ENCODE results near the gene UBE2D2.
"Not testable (repeated sequence)": the region's sequence is repeated elsewhere in the genome, so short reads cannot be mapped to it uniquely, and the experiment has no call there.

UBE2D2 gene

DNA sequence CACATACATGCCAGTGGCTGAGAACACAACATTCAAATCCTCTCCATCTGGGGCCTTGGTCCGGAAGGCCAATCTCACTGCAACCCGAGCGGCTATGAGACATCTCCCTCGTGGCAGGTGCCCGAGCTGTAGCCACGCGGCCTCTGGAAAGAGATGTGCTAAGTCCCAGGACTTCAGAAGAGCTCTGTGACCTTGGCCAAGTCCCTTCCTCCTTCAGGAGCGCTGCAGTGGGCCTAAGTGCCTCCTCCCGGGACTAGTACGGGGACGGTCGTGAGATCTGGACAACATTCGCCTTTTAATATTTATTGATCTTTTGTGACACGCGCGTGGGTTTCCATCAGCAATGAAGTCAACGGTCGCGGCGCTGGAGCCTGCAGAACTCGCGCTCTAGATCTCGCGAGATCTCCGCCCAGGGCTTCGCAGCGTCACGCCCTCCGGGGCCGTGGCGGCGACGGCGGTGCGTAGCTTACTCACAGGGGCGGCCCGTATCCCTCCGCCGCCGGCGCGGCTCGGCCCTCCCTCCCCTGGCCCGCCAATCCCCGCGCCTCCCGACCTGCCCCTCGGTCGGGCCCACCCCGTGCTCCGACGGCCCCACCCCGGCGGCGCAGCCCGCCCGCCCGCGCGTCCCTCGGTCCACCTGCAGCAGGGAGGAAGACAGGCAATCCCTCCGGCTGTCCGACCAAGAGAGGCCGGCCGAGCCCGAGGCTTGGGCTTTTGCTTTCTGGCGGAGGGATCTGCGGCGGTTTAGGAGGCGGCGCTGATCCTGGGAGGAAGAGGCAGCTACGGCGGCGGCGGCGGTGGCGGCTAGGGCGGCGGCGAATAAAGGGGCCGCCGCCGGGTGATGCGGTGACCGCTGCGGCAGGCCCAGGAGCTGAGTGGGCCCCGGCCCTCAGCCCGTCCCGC lies at the start of gene UBE2D2:
Gene UBE2D2, plus strand, starts transcription at position 588 of the 903 bp plus-strand sequence. CDS start 453 bp downstream, outside the sequence.
- peak; percentile 86 for DNase-seq

DNA sequence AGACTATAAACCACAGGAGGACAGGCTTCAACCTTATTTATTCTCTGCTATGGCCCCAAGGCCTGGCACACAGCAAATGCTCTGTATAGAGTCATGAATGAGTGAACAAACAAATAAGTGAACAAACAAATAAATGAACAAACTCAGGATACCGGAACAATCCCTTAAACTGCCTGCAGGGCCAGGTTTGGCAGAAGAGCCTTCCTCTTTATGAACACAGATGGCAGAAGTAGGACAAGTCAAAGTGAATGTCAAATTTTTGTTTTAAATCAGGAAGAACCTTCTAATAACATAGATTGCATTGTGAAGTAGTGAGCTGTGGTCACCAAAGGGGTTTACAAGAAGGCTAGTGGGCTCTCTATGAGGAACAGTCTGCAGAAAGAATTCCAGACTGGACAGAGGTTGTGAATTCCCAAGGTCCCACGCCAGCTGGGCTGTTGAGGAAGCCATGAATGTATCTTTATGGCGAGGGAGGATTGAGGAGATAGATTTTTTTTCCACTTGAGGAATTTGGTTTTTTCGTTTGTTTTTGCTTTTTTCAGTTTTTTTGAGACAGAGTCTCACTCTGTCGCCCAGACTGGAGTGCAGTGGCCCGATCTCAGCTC lies 48.3 kb upstream of the UBE2D2 start:
- DNase-seq, result no peak

DNA sequence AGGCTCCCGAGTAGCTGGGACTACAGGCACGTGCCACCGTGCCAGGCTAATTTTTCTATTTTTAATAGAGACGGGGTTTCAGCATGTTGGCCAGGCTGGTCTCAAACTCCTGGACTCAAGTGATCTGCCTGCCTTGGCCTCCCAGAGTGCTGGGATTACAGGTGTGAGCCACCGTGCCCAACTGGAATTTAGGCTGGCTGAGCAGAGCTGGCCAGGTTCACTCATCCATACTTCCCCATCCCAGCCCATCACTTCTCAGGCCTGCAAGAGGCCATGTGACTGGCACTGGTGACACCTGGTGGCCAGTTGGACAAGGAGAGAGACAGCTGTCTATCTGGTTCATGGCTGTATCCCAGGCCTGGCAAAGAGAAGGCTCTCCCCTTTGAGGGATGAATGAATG lies 47.7 kb upstream of the UBE2D2 start:
- DNase-seq, result peak; percentile 58

DNA sequence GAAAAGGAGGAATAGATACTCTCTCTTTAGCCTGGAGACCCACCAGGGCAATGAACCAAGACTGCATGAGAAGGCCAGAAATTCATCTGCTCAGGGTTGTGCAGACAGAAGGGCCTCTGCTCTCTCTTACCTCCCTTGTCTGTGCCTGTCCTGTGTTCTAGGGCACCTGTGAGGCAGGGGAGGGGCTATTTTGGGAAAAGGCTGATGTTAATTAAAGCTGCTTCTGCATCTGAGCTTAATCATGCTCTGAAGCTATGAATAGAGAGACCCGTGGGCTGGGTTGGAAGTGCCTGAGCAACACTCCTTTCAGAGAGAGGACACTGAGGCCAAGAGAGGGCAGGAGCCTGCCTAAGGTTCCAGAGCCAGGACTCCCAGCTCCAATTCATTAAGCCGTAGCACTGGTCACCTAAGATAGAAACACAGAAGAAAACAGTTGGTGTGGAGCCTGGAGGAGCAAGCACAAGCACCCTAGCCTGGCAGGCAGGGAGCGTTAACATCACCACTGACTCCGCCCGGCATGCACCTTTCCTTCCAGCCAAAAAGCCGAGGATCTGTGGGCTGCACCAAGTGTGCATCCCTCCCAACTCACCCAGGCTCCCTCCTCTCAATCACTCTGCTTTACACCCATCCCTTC lies 47.2 kb upstream of the UBE2D2 start:
- no peak for DNase-seq

DNA sequence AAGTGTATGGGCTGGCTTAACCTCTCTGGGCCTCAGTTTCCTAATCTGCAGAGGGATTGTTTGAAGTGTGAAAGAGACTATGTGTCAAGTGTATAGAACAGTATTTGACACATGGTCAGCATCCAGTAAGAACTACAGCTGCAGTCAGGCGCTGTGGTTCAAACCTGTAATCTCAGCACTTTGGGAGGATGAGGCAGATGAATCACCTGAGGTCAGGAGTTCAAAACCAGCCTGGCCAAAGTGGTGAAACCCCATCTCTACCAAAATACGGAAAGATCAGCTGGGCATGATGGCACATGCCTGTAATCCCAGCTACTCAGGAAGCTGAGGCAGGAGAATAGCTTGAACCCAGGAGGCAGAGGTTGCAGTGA lies 46.7 kb upstream of the UBE2D2 start:
- DNase-seq, result no peak

DNA sequence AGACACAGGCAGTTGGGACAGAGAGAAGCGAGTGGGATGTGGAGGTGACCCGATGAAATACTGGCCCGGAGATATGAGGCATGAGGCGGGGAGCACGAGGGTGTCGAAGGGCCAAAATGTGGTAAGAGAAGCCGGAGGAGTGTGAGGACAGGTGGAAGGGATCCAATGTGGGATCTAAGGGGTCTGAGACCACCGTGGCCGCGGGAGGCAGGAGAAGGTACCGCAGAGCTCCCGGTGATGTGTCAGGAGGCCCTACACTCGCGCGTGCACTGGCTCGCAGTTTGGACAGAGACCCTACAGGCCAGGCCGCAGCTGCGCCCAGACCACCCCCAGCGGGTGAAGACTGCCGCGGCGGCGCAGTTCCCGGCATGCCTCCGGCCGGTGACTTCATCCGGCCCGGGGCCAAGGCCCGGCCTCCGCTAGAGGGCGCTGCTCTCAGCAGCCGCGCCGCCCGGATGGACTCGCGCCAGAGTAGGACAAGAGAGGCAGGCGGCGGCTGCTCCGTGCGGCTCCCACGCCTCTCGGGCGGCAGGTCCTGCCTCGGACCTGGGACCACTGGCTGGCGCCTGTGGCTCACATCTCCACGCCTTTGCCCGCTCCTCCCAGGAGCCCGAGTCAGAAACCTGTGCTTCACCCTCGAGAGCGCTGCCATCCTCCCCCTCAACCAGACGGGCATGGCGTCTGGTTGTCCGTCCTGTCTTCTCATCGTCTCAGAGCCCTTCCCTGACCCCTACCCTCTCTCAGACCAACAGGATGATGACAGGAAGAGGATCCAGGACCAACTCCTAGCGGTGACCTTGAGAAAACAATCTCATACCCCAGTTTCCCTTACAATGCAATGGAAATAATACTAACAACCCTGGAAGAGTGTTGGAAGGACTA lies 43.2 kb upstream of the UBE2D2 start:
- DNase-seq, result peak; percentile 32

DNA sequence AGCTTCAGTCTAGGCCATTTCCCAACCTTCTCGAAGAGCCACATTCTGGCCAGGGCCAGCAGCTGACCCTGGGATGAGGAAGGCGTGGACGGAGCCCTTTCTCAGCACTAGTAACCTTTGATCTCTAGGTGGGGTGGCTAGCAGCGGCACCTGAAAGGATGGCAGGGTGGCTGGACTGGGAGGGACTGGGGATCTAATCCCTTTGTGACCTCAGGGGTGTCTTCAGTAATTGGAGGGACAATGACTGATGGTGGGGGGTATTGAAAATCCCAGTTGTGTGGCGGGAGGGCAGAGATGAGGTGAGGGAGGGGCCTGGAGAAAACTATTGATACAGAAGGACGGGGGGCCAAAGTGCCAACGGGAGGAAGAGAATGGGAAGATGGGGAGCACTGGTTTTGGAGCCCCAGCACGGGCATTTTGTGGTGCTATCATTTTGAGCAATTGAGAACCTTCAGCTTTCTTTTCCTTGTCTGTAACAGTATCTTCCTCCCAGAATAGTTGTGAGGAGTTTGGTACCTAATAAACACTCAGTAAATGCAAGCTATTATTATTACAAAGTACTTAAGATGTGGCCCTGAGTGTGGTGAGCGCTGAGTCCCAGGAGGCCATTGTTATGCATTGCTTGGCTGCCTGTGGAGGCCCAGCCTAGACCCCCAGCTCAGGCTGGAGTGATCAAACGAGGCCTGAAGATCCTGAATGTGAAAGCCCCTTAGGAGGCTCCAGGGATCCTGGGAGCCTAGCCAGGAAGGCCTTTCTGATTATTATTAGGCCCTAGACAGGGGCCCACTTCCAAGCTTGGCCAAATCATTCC lies 37.3 kb upstream of the UBE2D2 start:
- no peak for DNase-seq

DNA sequence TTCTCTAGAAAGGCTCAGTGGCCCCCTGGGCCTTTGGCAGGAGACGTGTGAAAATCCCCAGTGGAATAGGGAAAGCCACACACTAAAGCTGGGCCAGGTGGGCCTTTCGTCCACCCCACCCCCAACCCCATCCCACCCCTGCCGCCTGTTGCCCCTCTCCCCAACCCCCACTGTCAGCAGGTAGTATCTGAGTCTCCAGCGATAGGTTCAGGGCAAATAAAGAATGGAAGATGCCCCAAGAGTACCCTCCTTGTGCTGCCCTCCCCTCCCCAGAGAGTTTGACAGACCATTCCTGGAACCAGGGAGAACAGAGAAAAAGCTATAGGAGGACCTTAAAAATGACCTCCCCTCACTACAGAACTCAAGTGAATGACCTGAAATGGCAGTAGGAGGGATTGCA lies 36.7 kb upstream of the UBE2D2 start:
- no peak for DNase-seq

DNA sequence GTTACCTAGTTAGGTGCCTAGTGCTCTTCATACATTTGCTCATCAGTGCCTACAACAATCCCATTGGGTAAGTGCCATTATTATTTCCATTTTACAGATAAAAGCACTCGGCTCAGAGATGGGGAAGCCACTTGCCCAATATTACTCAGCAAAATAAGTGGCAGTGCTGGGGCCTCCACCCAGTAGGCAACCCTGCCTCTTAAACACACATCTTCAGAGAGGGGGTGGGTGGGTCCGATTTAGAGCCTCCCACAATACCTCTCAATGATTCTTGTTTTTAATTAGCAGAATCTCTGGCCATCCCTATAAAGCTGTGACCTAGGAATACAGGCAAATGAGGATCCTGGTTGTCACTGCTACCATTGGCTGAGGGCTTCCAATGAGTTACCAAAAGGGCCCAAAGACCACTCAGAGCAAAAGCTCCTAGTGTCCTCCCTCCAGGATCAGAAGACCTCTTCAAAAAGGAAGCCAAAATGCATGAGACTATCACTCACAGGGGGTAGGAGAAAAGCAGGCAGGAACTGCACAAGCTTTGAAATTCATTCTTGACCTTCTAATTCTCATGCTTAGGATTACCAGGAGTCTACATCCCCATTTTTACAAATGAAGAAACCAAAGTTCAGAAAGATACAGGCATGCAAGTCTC lies 36.1 kb upstream of the UBE2D2 start:
- DNase-seq, result no peak

DNA sequence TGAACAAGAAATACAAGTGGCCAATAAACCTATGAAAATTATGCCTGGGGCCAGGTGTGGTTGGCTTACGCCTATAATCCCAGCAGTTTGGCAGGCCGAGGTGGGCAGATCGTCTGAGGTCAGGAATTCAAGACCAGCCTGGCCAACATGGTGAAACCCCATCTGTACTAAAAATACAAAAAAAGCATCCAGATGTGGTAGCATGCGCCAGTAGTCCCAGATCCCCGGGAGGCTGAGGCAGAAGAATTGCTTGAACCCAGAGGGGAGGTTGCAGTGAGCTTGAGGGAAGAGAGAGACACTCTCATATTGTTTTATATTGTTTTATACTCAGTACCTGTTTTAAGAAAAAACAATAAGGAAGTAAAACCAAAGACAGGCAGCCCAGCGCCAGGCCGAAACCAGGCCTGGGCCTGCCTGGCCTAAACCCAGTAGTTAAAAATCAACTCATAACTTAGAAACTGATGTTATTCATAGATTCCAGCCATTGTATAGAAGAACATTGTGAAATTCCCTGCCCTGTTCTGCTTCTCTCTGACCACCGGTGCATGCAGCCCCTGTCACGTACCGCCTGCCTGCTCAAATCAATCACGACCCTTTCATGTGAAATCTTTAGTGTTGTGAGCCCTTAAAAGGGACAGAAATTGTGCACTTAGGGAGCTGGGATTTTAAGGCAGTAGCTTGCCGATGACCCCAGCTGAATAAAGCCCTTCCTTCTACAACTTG lies 35.4 kb upstream of the UBE2D2 start:
- not testable (repeated sequence) for DNase-seq

DNA sequence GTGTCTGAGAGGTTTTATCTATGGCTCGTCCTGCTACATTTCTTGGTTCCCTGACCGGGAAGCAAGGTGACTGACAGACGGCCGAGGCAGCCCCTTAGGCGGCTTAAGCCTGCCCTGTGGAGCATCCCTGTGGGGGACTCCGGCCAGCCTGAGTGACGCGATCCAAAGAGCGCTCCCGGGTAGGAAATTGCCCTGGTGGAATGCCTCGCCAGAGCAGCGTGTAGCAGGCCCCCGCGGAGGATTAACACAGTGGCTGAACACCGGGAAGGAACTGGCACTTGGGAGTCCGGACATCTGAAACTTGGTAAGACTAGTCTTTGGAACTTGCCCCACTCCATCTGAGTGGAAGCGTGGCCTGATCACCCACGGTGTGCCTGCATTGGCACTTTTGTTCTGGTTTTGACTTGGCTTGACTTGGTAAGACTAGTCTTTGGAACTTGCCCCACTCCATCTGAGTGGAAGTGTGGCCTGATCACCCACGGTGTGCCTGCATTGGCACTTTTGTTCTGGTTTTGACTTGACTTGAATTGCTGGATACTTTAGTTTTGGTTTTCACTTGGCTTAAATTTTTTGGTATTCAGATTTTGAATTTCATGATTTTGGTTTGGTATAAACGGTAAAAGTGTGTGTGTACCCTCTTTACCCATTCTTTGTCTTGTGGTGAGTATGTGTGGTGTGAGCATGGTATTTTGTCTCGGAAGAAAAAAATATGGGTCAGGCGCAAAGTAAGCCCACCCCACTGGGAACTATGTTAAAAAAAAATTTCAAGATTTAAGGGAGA lies 34.6 kb upstream of the UBE2D2 start:
- not testable (repeated sequence) for DNase-seq

DNA sequence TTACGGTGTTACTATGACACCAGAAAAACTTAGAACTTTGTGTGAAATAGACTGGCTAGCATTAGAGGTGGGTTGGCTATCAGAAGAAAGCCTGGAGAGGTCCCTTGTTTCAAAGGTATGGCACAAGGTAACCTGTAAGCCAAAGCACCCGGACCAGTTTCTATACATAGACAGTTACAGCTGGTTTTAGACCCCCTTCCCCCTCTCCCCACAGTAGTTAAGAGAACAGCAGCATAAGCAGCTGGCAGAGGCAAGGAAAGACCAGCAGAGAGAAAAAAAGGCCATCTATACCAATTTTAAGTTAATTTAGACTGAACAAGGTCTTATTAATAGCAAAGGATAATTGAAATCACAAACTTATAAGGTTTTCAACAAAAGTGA lies 34.1 kb upstream of the UBE2D2 start:
- DNase-seq, result not testable (repeated sequence)

DNA sequence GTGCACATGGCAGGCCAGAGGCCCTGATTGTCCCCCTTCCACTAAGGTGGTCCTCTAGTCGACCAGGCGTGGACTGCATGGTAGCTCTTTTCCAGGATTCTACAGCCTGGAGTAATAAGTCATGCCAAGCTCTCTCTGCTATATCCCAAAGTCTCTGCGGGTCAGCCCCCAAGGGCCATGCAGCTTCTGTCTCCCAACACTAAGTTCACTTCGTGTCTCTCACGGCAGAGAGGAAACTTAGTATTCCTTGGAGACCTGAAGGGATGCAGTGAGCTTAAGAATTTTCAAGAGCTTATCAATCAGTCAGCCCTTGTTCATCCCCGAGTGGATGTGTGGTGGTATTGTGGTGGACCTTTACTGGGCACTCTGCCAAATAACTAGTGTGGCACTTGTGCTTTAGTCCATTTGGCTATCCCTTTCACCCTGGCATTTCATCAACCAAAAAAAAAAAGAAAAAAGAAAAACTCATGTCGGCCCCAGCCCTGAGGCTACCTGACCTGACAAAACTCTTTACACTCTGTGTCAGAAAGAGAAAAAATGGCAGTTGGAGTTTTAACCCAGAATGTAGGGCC lies 33.2 kb upstream of the UBE2D2 start:
- DNase-seq, result not testable (repeated sequence)

DNA sequence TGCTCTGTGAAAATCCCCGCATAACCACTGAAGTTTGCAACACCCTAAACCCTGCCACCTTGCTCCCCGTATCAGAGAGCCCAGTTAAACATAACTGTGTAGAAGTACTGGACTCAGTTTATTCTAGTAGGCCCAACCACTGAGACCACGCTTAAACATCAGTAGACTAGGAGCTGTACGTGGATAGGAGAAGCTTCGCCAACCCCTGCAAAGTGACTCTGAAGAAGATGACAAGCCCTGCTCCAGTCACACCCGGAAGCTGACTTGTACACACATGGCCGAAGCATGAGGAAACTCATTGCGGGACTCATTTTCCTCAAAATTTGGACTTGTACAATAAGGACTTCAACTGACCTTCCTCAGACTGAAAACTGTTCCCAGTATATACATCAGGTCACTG lies 32.4 kb upstream of the UBE2D2 start:
- DNase-seq, result not testable (repeated sequence)

DNA sequence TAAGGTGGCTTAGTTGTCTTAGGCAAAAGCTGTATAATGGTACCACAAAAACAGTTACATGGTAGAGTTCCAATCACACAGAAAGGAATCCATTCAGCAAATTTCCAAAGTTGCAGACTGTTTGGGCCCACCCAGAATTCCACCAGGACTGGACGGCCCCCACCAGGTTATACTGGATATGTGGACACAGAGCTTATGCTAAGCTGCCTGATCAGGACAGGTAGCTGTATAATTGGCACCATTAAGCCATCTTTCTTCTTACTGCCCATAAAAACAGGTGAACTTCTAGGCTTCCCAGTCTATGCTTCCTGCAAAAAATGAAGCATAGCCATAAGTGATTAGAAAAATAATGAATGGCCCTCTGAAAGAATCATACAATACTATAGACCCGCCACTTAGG lies 31.1 kb upstream of the UBE2D2 start:
- DNase-seq, result not testable (repeated sequence)

DNA sequence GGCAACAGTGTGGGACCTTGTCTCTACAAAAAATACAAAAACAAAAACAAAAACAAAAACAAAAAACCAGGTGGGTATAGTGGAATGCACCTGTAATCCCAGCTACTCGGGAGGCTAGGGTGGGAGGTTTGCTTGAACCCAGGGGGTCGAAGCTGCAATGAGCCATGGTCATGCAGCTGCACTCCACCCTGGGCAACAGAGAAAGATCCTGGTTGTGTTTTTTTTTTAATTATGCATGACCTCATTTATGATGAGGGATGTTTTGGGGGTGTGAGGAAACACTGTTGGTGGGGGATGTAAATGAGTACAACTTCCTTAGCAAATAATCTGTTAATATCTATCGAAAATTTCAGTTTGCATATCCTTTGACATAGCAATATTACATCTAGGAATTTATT lies 29.4 kb upstream of the UBE2D2 start:
- no peak for DNase-seq

DNA sequence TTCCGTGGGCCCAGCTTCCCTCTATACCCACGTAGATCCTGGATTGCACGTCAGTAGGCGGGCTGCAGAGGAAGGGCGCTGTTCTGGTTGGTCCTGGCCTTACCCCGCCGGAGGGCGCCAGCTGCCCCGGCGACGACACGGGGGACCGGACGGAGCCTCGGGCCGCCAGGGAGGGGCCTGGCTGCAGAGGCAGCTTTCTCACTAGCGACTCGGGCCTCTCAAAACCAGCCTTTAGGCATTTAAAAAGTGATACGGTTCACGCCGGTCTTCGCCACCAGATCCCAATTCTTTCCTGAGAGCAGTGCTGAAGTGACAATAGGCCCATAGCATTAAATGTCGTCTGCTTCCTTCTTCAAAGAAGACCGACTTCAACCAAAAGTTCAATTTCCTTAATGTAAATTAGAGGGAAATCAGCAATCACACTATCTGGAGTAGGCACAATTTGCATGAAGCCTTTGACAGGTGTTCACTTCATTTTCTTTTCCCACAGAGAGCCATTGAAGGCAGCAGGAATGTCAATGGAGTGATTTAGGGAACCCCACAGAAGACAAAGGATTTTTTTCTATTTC lies 17.6 kb upstream of the UBE2D2 start:
- no peak for DNase-seq

DNA sequence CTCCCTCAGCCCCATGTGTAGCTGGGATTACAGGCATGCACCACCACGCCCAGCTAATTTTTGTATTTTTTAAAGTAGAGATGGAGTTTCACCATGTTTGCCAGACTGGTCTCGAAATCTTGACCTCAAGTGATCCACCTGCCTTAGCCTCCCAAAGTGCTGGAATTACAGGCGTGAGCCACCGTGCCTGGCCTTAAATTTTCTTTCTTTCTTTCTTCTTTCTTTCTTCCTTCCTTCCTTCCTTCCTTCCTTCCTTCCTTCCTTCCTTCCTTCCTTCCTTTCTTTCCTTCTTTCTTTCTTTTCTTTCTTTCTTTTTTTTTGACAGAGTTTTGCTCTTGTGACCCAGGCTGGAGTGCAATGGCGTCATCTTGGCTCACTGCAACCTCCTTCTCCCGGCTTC lies 14.5 kb upstream of the UBE2D2 start:
- not testable (repeated sequence) for DNase-seq

Data from GF-D8 (cell line).